ENCODE data around the gene ARL15.

The ARL15 gene

DNA sequence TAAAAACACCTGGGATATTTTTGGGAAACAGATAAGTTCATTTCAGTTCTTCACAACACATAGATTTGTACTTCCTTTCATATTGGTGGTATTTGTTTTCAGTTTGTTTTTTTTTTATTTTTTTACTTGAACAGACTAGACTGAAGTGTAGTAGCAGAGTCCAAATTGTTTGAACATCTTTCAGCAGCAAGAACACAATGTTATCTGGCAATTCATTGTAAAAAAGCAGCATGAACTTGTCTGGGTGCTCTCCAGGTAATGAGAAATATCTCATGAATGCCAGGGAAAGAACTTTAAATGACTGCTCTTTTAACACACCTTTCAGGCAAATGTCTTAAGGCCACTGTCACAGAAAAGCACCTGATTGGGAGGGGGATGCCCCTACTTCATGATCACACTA lies 113.4 kb downstream of the ARL15 start:
- DNase-seq = no peak

DNA sequence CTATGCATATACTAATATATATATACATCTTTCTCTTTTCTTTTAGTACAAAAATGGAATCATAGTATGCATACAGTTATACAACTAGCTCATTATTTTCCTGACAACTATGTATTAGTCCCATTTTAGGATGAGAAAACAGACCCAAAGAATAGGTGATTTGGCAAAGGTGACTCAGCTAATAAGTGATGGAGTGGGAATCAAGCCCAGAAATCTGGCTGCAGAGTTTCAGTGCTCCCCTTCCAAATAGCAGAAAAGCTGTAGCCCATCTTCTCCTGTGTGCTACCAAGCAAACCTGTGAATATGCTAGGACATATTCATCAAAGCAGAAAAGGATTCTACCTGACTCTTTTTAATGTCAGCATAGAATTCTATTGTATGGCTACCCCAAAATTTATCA lies 114.7 kb downstream of the ARL15 start:
- no peak for DNase-seq

DNA sequence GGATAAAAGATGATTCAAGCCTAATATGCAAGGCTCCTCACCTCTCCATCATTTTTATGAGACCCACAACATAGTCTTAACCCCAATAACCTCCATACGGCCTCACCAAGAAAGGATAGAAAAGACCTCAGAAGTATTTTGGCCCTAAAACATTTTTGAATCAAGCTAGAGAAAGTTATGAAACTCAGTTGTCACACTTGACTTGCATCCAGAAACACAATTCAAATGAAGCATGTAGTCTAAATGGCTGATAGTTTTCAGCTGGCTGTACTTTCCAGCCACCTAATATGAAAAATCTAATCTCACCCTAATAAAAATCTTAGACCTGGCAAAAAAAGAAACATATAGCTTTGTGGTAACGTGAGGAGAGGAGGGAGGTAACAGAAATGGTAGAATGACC lies 116.1 kb downstream of the ARL15 start:
- no peak for DNase-seq

DNA sequence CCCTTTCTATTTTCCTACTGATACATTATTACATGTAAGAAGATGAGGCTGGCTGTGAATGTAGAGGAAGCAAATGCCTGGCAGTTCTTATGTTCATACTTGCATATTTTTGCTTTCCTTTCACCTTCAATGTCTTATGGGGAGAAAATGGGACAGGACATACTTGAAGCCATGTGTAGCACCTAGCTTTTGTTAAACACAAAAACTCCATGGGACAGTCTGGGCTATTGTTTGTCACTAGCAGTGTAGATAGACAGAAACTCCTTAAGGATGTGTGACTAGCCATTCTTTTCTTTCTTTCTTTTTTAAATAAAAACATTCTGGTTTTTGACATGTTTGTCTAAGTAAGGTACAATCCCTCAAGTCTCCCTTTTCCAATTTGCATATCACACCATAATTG lies 122.7 kb downstream of the ARL15 start:
- DNase-seq = no peak

- no peak for DNase-seq
Observed at GRCh38 chr5:54186912-54187445, 123.4 kb downstream of the ARL15 start.

DNA sequence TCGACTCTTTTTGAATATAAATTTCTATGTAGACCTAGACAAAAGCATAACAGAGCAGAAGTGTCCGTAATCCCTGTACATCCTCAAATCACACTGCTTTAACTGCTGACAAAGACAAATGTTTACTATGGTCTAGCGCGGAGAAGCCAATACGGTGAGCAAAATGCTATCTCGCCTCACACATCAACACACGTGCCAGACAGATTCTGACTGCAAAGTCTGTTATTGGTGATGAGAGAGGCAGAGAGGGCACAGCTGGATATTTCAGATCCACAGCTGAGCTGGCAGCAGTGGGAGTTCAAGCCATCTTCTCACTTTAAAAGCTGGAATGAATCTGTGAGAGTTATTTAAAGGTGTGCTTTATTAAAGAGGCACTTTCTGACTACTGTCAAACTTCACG lies 124.3 kb downstream of the ARL15 start:
- DNase-seq = no peak

- DNase-seq = no peak
Observed at GRCh38 chr5:54184806-54185205, 125.6 kb downstream of the ARL15 start.

- no peak for DNase-seq
Observed at GRCh38 chr5:54180630-54181031, 129.7 kb downstream of the ARL15 start.

GRCh38 chr5:54178991-54179390 lies 131.4 kb downstream of the ARL15 start:
- DNase-seq = no peak

DNA sequence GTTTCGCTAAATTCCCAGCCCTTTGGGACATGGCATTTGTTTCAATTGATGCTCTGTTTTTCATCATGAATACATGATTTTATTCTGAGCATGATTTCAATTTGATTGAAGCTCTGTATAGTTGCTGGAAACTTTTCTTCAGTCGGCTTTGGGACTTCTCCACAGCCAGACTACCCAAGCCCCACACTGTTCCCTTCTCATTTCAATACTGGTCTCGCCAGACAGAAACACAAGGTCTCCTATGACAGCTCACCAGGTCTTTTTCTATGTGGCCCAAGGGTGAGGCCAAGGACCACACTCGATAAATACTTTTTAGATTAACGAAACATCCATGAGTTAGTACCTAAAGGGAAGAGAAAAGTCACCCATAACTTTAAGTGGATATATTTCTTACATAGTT lies 132.2 kb downstream of the ARL15 start:
- no peak for DNase-seq

DNA sequence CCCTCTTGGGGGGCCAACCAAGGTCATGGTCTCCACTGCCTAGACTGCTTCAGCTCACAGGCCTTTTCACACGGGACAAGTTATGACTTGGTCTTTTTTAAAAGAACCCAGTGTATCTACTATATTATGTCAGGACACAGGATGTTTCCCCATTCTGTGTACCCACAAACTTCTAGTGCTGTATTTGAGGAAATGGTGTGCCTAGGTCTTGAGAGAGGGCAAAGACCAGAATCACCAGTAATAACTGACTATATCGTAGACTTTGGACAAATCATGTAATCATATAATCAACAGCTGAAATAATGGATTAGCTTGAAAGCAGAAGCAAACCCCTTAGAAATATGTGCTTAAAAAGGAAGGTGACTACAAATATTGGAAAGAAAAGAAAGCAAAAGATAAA lies 133.3 kb downstream of the ARL15 start:
- no peak for DNase-seq

DNA sequence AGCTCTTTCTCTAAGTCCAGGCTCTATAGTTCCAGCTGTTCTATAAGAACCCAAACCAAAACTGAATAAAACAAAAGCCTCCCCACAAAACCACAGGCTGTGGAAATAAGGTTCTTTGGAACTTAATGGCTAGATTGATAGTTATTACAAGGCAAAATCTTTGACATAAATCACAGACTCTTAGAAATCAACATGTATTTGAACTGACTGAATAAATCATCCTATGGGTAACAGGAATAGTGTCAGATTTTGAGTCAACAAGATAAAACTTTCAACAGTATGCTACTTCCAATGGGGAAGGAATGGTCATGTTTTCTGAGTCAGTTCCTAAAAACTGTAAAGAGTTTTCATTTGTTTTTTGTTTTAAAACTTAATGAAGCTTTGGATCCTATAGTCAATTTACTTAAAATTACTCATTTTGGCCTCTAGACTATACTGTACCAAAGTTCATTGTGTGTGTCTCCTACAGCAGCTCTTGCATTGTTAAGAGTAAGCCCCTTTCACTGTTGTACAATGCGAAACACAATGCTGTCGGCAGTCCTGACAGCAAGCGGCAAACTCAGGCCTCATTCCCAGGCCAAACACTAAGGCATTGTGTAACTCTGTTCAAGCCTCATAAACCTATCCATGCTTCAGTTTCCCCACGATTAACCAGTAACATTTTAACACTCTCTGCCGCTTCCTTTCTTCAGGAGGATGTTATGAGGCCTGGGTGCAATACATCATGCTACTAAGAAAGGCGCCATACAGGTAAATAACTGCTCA lies 134.1 kb downstream of the ARL15 start:
- no peak for DNase-seq

GRCh38 chr5:54173251-54173650 lies 137.1 kb downstream of the ARL15 start:
- no peak for DNase-seq

DNA sequence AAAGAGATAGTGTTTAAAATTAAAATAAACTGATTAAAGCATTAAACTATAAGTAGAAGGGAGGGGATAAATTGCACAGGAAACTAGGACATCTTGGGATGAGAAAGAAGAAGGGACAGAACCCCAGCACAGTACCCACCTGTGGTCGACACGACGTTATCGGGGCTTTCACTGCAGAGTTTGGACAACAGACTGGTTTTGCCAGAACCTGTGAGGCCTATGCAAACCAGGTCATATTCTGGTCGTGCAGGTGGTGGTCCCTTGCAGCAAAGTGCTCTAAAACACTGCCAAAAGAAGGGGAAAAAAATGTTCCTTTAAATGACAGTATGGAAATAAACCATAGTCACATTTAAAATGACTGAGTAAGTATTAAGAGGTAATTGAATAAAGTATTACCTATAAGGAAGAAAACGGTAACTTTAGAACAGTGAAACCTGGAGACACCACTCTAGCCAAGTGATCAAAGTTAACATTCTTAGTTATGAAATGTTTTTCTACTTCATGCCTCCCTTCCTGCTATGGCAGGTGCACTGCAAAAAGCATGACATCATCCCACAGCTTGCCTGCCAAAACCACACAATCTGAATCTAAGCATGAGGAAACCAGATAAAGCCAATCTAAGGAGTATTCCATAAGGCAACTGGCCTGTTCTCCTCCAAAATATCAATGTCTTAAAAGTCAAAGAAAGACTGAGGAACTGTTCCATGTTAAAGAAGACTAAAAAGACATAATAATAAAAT lies 138.6 kb downstream of the ARL15 start:
- no peak for DNase-seq

GRCh38 chr5:54165687-54166086 lies 144.7 kb downstream of the ARL15 start:
- DNase-seq = no peak

- DNase-seq = no peak
Observed at GRCh38 chr5:54162184-54162583, 148.2 kb downstream of the ARL15 start.

GRCh38 chr5:54160329-54160728 lies 150.0 kb downstream of the ARL15 start:
- no peak for DNase-seq

DNA sequence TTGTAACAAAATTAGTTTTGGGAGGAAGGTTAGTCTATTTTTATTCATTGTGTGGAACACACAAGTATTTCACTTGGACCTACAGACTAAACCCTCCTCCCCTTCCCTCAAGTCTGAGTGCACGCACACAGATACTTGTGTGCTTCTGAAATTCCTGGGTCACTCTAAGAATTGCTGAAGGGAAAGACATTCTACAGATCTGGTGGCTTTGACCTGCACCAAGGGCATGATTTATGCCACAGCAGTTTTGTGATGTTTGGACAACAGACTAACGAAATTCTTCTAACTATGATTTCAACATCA lies 150.5 kb downstream of the ARL15 start:
- DNase-seq = no peak

GRCh38 chr5:54159153-54159892 lies 151.1 kb downstream of the ARL15 start:
- no peak for DNase-seq

DNA sequence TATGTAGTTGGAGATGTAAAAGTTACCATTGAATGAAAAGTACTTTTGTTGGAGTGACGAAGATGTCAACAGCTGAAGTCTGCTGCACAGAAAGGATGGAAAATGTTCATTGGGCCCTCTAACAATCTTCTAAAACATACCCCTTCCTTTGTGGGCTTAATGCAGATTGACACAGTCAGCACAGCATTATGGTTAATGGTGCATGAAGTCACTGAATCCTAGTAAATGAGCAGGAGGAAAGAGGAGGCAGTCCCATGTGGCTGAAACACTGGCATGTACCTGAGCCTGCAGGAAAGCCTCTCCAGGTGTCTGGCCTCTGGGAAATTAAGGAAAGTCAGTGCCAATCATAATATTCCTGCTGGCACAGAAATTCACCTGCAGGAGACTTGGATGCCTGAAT lies 153.8 kb downstream of the ARL15 start:
- DNase-seq = no peak

DNA sequence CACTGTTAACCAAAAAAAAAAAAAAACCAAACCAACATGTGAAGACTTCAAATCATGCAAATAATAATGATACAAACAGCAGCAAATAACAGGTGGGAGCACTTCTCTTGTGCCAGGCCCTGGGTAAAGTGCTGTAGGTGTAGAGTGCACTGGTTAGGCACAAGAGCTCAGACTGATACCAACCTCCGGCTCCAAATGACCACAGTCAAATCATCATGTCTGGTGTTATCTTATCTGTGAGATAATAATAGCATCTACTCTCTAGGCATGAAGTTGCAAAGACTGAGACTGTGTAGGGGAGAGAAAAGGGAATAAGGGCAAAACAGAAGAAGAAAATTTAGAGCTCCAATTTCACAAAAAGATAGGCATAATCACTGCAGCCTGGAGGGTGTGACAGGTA lies 159.5 kb downstream of the ARL15 start:
- no peak for DNase-seq

DNA sequence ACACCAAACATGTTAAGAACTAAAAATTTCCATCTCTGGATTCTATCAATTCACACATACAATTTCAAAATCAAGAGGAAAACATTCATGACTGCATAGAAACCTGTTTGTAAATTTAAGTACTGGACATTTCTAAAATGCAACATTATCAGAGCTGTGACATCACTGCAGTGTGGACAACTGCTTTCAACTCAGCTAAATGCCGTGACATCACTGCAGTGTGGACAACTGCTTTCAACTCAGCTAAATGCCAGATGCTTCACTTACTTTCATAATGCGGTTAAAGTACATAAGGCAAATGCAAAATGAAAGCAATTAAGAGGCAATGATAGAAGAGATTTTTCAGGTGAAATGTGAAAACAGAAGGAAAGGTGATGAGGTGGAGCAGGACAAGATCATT lies 161.5 kb downstream of the ARL15 start:
- DNase-seq = no peak

GRCh38 chr5:54148067-54148845 lies 162.1 kb downstream of the ARL15 start:
- DNase-seq = no peak

Data from CD4-positive, alpha-beta T cell treated with Interleukin-4 for 4 hours (primary cell).